Activated T-helper 2 cell treated with anti-CD3 and anti-CD28 coated beads, Interferon-gamma antibody, Interleukin-2, Interleukin-4, amounts not matched to agents 10 μg/mL and 5 μg/mL and 100 μg/mL, durations not matched to agents 14 hours and 24 hours and 36 hours (primary cell): ENCODE results near the gene PCDH11Y. TPM values are rescaled to one million over a fixed set of nuclear protein-coding genes. Genes with fewer than 3 reads are reported as not detected.
"Not testable (repeated sequence)": the region's sequence is repeated elsewhere in the genome, so short reads cannot be mapped to it uniquely, and the experiment has no call there.

Source experiments
- DNase-seq: peaks from one replicate; pipeline ENCODE4 v3.0.0; 2021; ENCODE audit warnings: low spot score
- H3K27ac Mint-ChIP-seq: one replicate; pipeline ENCODE4 v1.8.0; 2021; ENCODE audit warnings: mixed read lengths
- H3K27me3 Mint-ChIP-seq: one replicate; pipeline ENCODE4 v1.8.0; 2021; ENCODE audit warnings: low read depth, mixed read lengths
- H3K36me3 Mint-ChIP-seq: one replicate; pipeline ENCODE4 v1.8.0; 2021; ENCODE audit warnings: low read depth, mixed read lengths
- H3K4me1 Mint-ChIP-seq: one replicate; pipeline ENCODE4 v1.8.0; 2021; ENCODE audit warnings: low read depth, mixed read lengths
- H3K4me3 Mint-ChIP-seq: one replicate; pipeline ENCODE4 v1.8.0; 2021; ENCODE audit warnings: low read depth, mild to moderate bottlenecking, moderate library complexity, mixed read lengths
- H3K9me3 Mint-ChIP-seq: one replicate; pipeline ENCODE4 v1.8.0; 2021; ENCODE audit warnings: mixed read lengths
- intact Hi-C: fragments of 100-400 bp; cut with micrococcal nuclease; formaldehyde crosslinking; loops from one replicate; pipeline ENCODE4 v1.15.1; 2023
- total RNA-seq: library from RNA; stranded (reverse); gene quantifications from 2 replicates; pipeline ENCODE4 v1.2.3, GENCODE V29; 2022

Gene PCDH11Y, protein sequence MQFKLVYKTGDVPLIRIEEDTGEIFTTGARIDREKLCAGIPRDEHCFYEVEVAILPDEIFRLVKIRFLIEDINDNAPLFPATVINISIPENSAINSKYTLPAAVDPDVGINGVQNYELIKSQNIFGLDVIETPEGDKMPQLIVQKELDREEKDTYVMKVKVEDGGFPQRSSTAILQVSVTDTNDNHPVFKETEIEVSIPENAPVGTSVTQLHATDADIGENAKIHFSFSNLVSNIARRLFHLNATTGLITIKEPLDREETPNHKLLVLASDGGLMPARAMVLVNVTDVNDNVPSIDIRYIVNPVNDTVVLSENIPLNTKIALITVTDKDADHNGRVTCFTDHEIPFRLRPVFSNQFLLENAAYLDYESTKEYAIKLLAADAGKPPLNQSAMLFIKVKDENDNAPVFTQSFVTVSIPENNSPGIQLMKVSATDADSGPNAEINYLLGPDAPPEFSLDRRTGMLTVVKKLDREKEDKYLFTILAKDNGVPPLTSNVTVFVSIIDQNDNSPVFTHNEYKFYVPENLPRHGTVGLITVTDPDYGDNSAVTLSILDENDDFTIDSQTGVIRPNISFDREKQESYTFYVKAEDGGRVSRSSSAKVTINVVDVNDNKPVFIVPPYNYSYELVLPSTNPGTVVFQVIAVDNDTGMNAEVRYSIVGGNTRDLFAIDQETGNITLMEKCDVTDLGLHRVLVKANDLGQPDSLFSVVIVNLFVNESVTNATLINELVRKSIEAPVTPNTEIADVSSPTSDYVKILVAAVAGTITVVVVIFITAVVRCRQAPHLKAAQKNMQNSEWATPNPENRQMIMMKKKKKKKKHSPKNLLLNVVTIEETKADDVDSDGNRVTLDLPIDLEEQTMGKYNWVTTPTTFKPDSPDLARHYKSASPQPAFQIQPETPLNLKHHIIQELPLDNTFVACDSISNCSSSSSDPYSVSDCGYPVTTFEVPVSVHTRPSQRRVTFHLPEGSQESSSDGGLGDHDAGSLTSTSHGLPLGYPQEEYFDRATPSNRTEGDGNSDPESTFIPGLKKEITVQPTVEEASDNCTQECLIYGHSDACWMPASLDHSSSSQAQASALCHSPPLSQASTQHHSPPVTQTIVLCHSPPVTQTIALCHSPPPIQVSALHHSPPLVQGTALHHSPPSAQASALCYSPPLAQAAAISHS (N-terminal part only)
- total RNA-seq, result 0.05 TPM in 1 of 2 replicates, not detected in the other

DNA sequence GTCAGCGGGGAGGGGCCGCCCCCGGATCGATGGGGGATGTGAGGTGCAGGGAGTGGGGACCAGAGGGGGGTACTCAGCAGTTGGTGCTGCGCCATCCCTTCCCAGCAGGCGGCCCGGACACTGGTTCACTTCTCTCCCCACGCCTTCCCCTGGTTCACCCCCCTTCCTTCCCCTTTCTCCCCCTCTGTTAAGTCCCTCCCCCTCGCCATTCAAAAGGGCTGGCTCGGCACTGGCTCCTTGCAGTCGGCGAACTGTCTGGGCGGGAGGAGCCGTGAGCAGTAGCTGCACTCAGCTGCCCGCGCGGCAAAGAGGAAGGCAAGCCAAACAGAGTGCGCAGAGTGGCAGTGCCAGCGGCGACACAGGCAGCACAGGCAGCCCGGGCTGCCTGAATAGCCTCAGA, at the start of gene PCDH11Y:
Gene PCDH11Y, plus strand, starts transcription at position 240 of the 400 bp plus-strand sequence. CDS start 56,804 bp downstream, outside the sequence.
- H3K27ac Mint-ChIP-seq, H3K9me3 Mint-ChIP-seq, intact Hi-C loops, H3K4me1 Mint-ChIP-seq, DNase-seq, H3K36me3 Mint-ChIP-seq, H3K27me3 Mint-ChIP-seq, H3K4me3 Mint-ChIP-seq: not testable (repeated sequence)

- intact Hi-C loops, H3K4me3 Mint-ChIP-seq, H3K27ac Mint-ChIP-seq: not testable (repeated sequence)
These were observed 32.2 kb upstream of the PCDH11Y start for GRCh38 chrY:4967894-4968293.

GRCh38 chrY:4991743-4992400, 8.2 kb upstream of the PCDH11Y start:
- H3K27me3 Mint-ChIP-seq, H3K36me3 Mint-ChIP-seq, H3K4me3 Mint-ChIP-seq, H3K9me3 Mint-ChIP-seq, H3K27ac Mint-ChIP-seq, intact Hi-C loops, H3K4me1 Mint-ChIP-seq, DNase-seq: not testable (repeated sequence)

More at GRCh38 chrY:4967894-4968293, 32.2 kb upstream of the PCDH11Y start:
- H3K9me3 Mint-ChIP-seq, H3K36me3 Mint-ChIP-seq, H3K27me3 Mint-ChIP-seq, H3K4me1 Mint-ChIP-seq, DNase-seq: not testable (repeated sequence)

- H3K9me3 Mint-ChIP-seq, H3K36me3 Mint-ChIP-seq, intact Hi-C loops, H3K4me1 Mint-ChIP-seq, H3K27me3 Mint-ChIP-seq, H3K4me3 Mint-ChIP-seq, H3K27ac Mint-ChIP-seq, DNase-seq: not testable (repeated sequence)
These were observed 5.2 kb upstream of the PCDH11Y start for GRCh38 chrY:4994892-4995291.

- intact Hi-C loops, H3K36me3 Mint-ChIP-seq, H3K4me3 Mint-ChIP-seq, H3K9me3 Mint-ChIP-seq, H3K27me3 Mint-ChIP-seq, H3K4me1 Mint-ChIP-seq, DNase-seq, H3K27ac Mint-ChIP-seq: not testable (repeated sequence)
These were observed 2.5 kb downstream of the PCDH11Y start for GRCh38 chrY:5002476-5003184.

- H3K4me3 Mint-ChIP-seq, H3K27me3 Mint-ChIP-seq, H3K9me3 Mint-ChIP-seq, DNase-seq, intact Hi-C loops, H3K27ac Mint-ChIP-seq, H3K4me1 Mint-ChIP-seq, H3K36me3 Mint-ChIP-seq: not testable (repeated sequence)
These were observed 39.0 kb downstream of the PCDH11Y start for GRCh38 chrY:5038972-5039523.

GRCh38 chrY:5083017-5083416, 82.9 kb downstream of the PCDH11Y start:
- DNase-seq, H3K27me3 Mint-ChIP-seq, H3K4me1 Mint-ChIP-seq, H3K36me3 Mint-ChIP-seq, intact Hi-C loops, H3K27ac Mint-ChIP-seq, H3K4me3 Mint-ChIP-seq, H3K9me3 Mint-ChIP-seq: not testable (repeated sequence)

GRCh38 chrY:5182998-5183397, 182.9 kb downstream of the PCDH11Y start:
- H3K27me3 Mint-ChIP-seq, H3K27ac Mint-ChIP-seq, H3K9me3 Mint-ChIP-seq, DNase-seq, H3K4me3 Mint-ChIP-seq, H3K4me1 Mint-ChIP-seq, H3K36me3 Mint-ChIP-seq, intact Hi-C loops: not testable (repeated sequence)

GRCh38 chrY:5215116-5215515, 215.0 kb downstream of the PCDH11Y start:
- DNase-seq, H3K9me3 Mint-ChIP-seq, H3K36me3 Mint-ChIP-seq, intact Hi-C loops, H3K4me1 Mint-ChIP-seq, H3K27me3 Mint-ChIP-seq, H3K27ac Mint-ChIP-seq, H3K4me3 Mint-ChIP-seq: not testable (repeated sequence)

GRCh38 chrY:5324931-5325330, 324.8 kb downstream of the PCDH11Y start:
- H3K9me3 Mint-ChIP-seq, result peaks cover 41% of the 10 kb centered on the region
- intact Hi-C loops, H3K4me1 Mint-ChIP-seq, H3K36me3 Mint-ChIP-seq, DNase-seq, H3K27ac Mint-ChIP-seq, H3K4me3 Mint-ChIP-seq, H3K27me3 Mint-ChIP-seq: not testable (repeated sequence)

- H3K4me3 Mint-ChIP-seq, H3K9me3 Mint-ChIP-seq, DNase-seq, H3K27me3 Mint-ChIP-seq, H3K27ac Mint-ChIP-seq, H3K4me1 Mint-ChIP-seq, H3K36me3 Mint-ChIP-seq, intact Hi-C loops: not testable (repeated sequence)
These were observed 342.1 kb downstream of the PCDH11Y start for GRCh38 chrY:5342220-5342619.

- H3K36me3 Mint-ChIP-seq, intact Hi-C loops, H3K4me3 Mint-ChIP-seq, H3K27me3 Mint-ChIP-seq, H3K27ac Mint-ChIP-seq, H3K4me1 Mint-ChIP-seq, DNase-seq, H3K9me3 Mint-ChIP-seq: not testable (repeated sequence)
These were observed 543.6 kb downstream of the PCDH11Y start for GRCh38 chrY:5543705-5544104.
